ENCODE data around the gene TMEM18. TPM values are rescaled to one million over a fixed set of nuclear protein-coding genes. Genes with fewer than 3 reads are reported as not detected.

TMEM18 gene
- total and polyA plus RNA-seq, 2 experiments from 2014 or later = 15.0 to 41.9 TPM

GRCh38 chr2:653645-654425, 23.4 kb downstream of the TMEM18 start (continued):
- TF ChIP-seq REST (IDR thresholded peaks at IDR 0.05; ENCODE audit: unreplicated experiment) = no peak
- TF ChIP-seq ZNF331 (CRISPR knock-in tag; IDR thresholded peaks at IDR 0.05; ENCODE audit: low read depth) = no peak

GRCh38 chr2:652881-653480, 24.2 kb downstream of the TMEM18 start:
- no peaks in the 10 kb centered on the region for H3K9me3 Mint-ChIP-seq
- Histone ChIP-seq H3K27me3 (ENCODE audit: insufficient read depth) (no peaks in the 10 kb centered on the region), H3K4me2 (no peak overlapping the region), H3K79me2 (replicated peaks; ENCODE audit: insufficient read depth) (no peaks in the 10 kb centered on the region), H3F3A (replicated peaks; ENCODE audit: low read depth) (no peaks in the 10 kb centered on the region), H4K20me1 (replicated peaks; ENCODE audit: insufficient read depth) (no peaks in the 10 kb centered on the region), H3K4me1 (ENCODE audit: insufficient read depth) (no peaks in the 10 kb centered on the region), H2AFZ (no peak overlapping the region), H3K9me2 (ENCODE audit: insufficient read depth) (0 out of 2 replicates have a peak, but pooled peaks cover 4% of the 10 kb centered on the region), H3K27ac (ENCODE audit: low read depth) (no peak overlapping the region), H3K36me3 (ENCODE audit: insufficient read depth) (no peaks in the 10 kb centered on the region), H3K4me3 (no peak overlapping the region)
- peaks cover 5% of the 10 kb centered on the region for H3K27me3 Mint-ChIP-seq (ENCODE audit: insufficient read depth, low read depth, poor library complexity)
- H3K36me3 Mint-ChIP-seq (ENCODE audit: low read depth) = no peaks in the 10 kb centered on the region
- no peak for DNase-seq (ENCODE audit: low spot score)
- H3K27ac Mint-ChIP-seq = no peak overlapping the region
- H3K4me1 Mint-ChIP-seq = no peaks in the 10 kb centered on the region; the same call in 2 of the 3 replicates
- TF ChIP-seq REST (IDR thresholded peaks at IDR 0.05; ENCODE audit: unreplicated experiment) = no peak
- TF ChIP-seq STAT1 (IDR thresholded peaks at IDR 0.05; ENCODE audit: unreplicated experiment) = no peak
- no peak for TF ChIP-seq CREB1 (CRISPR knock-in tag; IDR thresholded peaks at IDR 0.05; ENCODE audit: low read depth)
- no peak for TF ChIP-seq ZNF331 (CRISPR knock-in tag; IDR thresholded peaks at IDR 0.05; ENCODE audit: low read depth)
- TF ChIP-seq JUNB (IDR thresholded peaks at IDR 0.05; ENCODE audit: unreplicated experiment) = no peak
- no peak for TF ChIP-seq EZH2 (IDR thresholded peaks at IDR 0.05; ENCODE audit: low read depth, unreplicated experiment)
- no peak for TF ChIP-seq EZH2phosphoT487 (IDR thresholded peaks at IDR 0.05; ENCODE audit: unreplicated experiment)
- TF ChIP-seq ZNF462 (CRISPR knock-in tag; IDR thresholded peaks at IDR 0.05) = no peak
- H3K4me3 Mint-ChIP-seq = no peak overlapping the region
- ATAC-seq = no peak
